ENCODE data around the gene PIBF1. TPM values are rescaled to one million over a fixed set of nuclear protein-coding genes. Genes with fewer than 3 reads are reported as not detected.

Gene PIBF1
- total and polyA plus RNA-seq, 7 donors: 5.4 to 12.8 (median 7.5) TPM

DNA sequence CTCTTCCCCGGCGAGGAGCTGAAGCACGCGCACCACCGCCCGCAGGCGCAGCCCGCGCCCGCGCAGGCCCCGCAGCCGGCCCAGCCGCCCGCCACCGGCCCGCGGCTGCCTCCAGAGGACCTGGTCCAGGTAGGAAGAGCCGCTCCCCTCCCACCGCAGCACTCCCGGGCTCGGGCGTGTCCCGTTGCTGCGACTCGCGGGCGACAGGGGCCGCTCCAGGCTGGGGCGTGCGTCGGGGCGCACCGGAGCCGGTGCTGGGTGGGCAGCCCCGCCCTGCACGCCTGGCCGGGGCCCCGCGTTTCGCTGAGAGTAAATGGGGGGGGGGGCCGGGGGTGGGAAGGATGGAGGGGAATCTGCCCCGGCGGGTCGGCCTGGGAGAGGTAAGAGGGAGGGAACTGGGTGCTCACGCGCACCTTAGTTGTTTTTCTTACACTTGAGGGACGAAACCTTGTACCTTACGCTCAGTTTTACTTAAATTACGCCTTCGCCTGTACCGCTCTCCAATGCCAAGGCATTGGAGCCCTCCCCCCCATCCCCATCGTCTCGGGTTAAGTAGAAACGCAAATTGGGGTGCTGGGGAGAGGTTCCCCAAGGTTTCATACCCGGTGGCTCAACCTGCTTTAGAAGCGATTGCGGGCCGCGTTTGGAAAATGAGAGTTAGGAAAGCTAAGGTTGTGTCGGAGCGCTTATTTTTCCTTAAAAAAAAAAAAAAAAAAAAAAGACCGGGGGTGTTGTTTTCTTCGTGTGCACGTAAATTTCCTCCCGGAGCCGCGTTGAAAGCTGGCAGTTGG lies 277.7 kb downstream of the PIBF1 start:
- Histone ChIP-seq H3K27ac (peak overlapping the region; percentile 74), H3K27me3 (ENCODE audit: insufficient read depth in 3 of 3, low read length in 2 of 3) (no peaks in the 10 kb centered on the region), H3K4me1 (peaks cover 16% of the 10 kb centered on the region), H3K9me3 (no peaks in the 10 kb centered on the region), H3K36me3 (ENCODE audit: insufficient read depth in 1 of 2, low read depth in 1 of 2) (peaks cover 0 to 26% of the 10 kb centered on the region in 2 donors), H3K4me3 (peak overlapping the region; percentile 76)
- DNase-seq: peak; percentile 58 to 85
- WGBS, 3 donors: 0 to 1% (median 0%) methylated on average over 33 to 68 of the region's 68 CpGs
- peak; percentile 22 for TF ChIP-seq CTCF (IDR thresholded peaks at IDR 0.05)
- peak; percentile 54 to 71 (median 63) for ATAC-seq
- intact Hi-C loops (cut with DNase I): loop anchor here (5.0 to 10.0 kb wide), 2 partner anchors 145 to 648 kb away; no protein-coding TSS in a partner anchor

- peak; percentile 33 to 61 for DNase-seq
- TF ChIP-seq CTCF (IDR thresholded peaks at IDR 0.05): no peak
- Histone ChIP-seq H3K9me3 (no peaks in the 10 kb centered on the region), H3K27me3 (ENCODE audit: insufficient read depth in 3 of 3, low read length in 2 of 3) (no peaks in the 10 kb centered on the region), H3K27ac (peak overlapping the region; percentile 74), H3K36me3 (ENCODE audit: insufficient read depth in 1 of 2, low read depth in 1 of 2) (peaks cover 0 to 34% of the 10 kb centered on the region in 2 donors), H3K4me3 (peak overlapping the region; percentile 76), H3K4me1 (peaks cover 16% of the 10 kb centered on the region)
- intact Hi-C loops (cut with DNase I): no loop called here
- WGBS, 3 donors: 7 to 15% (median 8%) methylated on average over 26 of the region's 26 CpGs
- ATAC-seq: peak in 3 of 4 donors; percentile 23 to 54 (median 46)
Observed at GRCh38 chr13:73060251-73061160, 278.6 kb downstream of the PIBF1 start.

DNA sequence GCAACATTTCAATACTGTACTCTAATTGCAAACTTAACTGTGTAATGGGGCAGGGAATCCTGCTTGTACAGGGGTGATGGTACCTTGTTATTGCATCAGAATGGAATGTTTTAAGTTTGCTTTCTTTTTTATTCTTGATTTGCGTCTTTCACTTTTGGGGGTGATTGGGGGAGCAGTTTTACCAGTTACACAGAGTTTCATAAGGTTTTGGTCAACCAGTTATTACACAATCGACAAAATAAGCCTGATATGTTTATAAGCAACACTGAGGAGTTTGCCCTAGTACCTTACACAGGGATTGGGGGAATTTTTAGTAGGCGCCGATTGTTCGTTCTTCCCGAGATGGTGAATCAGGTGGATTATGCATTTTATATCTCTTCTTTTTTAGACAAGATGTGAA lies 279.5 kb downstream of the PIBF1 start:
- Histone ChIP-seq H3K36me3 (ENCODE audit: insufficient read depth in 1 of 2, low read depth in 1 of 2) (peaks cover 0 to 43% of the 10 kb centered on the region in 2 donors), H3K4me1 (peaks cover 16% of the 10 kb centered on the region), H3K4me3 (peak overlapping the region; percentile 76), H3K27ac (peak overlapping the region; percentile 74), H3K27me3 (ENCODE audit: insufficient read depth in 3 of 3, low read length in 2 of 3) (no peaks in the 10 kb centered on the region), H3K9me3 (no peaks in the 10 kb centered on the region)
- no peak for ATAC-seq
- WGBS, 3 donors: 88 to 90% (median 88%) methylated on average over 6 of the region's 6 CpGs
- intact Hi-C loops (cut with DNase I): no loop called here
- no peak for DNase-seq
- no peak for TF ChIP-seq CTCF (IDR thresholded peaks at IDR 0.05)

DNA sequence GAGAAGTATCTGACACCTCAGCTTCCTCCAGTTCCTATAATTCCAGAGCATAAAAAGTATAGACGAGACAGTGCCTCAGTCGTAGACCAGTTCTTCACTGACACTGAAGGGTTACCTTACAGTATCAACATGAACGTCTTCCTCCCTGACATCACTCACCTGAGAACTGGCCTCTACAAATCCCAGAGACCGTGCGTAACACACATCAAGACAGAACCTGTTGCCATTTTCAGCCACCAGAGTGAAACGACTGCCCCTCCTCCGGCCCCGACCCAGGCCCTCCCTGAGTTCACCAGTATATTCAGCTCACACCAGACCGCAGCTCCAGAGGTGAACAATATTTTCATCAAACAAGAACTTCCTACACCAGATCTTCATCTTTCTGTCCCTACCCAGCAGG lies 279.9 kb downstream of the PIBF1 start:
- no peak for ATAC-seq
- TF ChIP-seq CTCF (IDR thresholded peaks at IDR 0.05): no peak
- intact Hi-C loops (cut with DNase I): no loop called here
- Histone ChIP-seq H3K9me3 (no peaks in the 10 kb centered on the region), H3K36me3 (ENCODE audit: insufficient read depth in 1 of 2, low read depth in 1 of 2) (peaks cover 0 to 47% of the 10 kb centered on the region in 2 donors), H3K4me1 (peaks cover 16% of the 10 kb centered on the region), H3K27ac (no peak overlapping the region), H3K4me3 (peak overlapping the region; percentile 76), H3K27me3 (ENCODE audit: insufficient read depth in 3 of 3, low read length in 2 of 3) (no peaks in the 10 kb centered on the region)
- DNase-seq: no peak
- 79 to 90% (median 83%) methylated on average over 9 of the region's 9 CpGs for WGBS, 3 donors
